Upper lobe of left lung (tissue), 4 donors: Measurements from ENCODE around the gene TBC1D1.

Experiments
- CTCF ChIP-seq, 6 experiments: fragments of 450-650 bp in 4 of 6; fragments of 200-600 bp in 2 of 6; sonication (generic) in 2 of 6; IDR thresholded peaks; one replicate each; pipeline ENCODE4 v1.5.1; 2016 to 2019; ENCODE audit warnings: antibody characterized with exemption in 6 of 6
- POLR2A ChIP-seq, 4 donors: fragments of 450-650 bp; IDR thresholded peaks; one replicate each; pipeline ENCODE4 v1.5.1; 2016 to 2017; ENCODE audit warnings: antibody characterized with exemption in 4 of 4, mild to moderate bottlenecking in 2 of 4
- POLR2AphosphoS5 ChIP-seq, 2 donors: sonication (generic); formaldehyde crosslinking; IDR thresholded peaks; one replicate each; pipeline ENCODE4 v1.5.1; 2017; ENCODE audit warnings: antibody characterized with exemption in 2 of 2

- TF ChIP-seq CTCF (IDR thresholded peaks at IDR 0.05) (no peak), POLR2A (IDR thresholded peaks at IDR 0.05) (no peak), POLR2AphosphoS5 (IDR thresholded peaks at IDR 0.05) (no peak)
These were observed 91.9 kb downstream of the TBC1D1 start for GRCh38 chr4:37982736-37983135.
